SU-DHL-6 (cell line): ENCODE results near the gene CEP20.

Source experiments
- EZH2phosphoT487 ChIP-seq: fragments of 200-600 bp; sonication (generic), shearing (Covaris generic); conservative IDR thresholded peaks from 2 replicates; pipeline ENCODE4 v1.6.1; 2018; ENCODE audit warnings: mild to moderate bottlenecking, antibody characterized with exemption, low read length, moderate library complexity, mixed read lengths
- TF ChIP-seq, protein P1 (sequence below): fragments of 200-600 bp; sonication (generic); IDR thresholded peaks from one replicate; pipeline ENCODE4 v1.5.1; 2017; ENCODE audit warnings: antibody characterized with exemption, mild to moderate bottlenecking, low read length, moderate library complexity; ENCODE audit not compliant: insufficient read depth, poor library complexity, severe bottlenecking

DNA sequence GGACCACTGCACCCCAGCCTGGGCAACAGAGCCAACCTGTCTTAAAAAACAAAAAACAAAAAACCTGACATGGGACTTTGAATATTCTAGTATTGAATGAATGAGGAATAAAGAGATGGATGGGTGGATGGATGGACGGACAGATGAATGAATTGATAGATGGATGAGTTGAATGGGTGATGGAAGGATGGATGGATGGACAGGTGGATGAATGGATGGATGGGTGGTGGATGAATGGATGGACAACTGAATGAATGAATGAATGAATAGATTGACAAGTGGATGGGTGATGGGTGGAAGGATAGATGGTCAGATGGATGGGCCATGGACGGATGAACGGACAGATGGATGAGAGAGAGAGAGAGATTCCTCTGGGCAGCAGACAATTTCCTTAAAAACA, 22.8 kb upstream of the CEP20 start:
- TF ChIP-seq, protein P1, sequence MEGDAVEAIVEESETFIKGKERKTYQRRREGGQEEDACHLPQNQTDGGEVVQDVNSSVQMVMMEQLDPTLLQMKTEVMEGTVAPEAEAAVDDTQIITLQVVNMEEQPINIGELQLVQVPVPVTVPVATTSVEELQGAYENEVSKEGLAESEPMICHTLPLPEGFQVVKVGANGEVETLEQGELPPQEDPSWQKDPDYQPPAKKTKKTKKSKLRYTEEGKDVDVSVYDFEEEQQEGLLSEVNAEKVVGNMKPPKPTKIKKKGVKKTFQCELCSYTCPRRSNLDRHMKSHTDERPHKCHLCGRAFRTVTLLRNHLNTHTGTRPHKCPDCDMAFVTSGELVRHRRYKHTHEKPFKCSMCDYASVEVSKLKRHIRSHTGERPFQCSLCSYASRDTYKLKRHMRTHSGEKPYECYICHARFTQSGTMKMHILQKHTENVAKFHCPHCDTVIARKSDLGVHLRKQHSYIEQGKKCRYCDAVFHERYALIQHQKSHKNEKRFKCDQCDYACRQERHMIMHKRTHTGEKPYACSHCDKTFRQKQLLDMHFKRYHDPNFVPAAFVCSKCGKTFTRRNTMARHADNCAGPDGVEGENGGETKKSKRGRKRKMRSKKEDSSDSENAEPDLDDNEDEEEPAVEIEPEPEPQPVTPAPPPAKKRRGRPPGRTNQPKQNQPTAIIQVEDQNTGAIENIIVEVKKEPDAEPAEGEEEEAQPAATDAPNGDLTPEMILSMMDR: no peak
- TF ChIP-seq EZH2phosphoT487: no peak
